KMS-11 (cell line): Measurements from ENCODE around the gene SCAP.

Experiments used
- H2AFZ ChIP-seq: fragments of 200-600 bp; sonication (generic); 2 replicates; pipeline ENCODE4 v1.6.1; 2016; ENCODE audit warnings: antibody characterized with exemption, mixed run types, low read depth
- H3K27ac ChIP-seq: fragments of 200-600 bp; sonication (generic); 2 replicates; pipeline ENCODE4 v1.6.1; 2016; ENCODE audit warnings: mild to moderate bottlenecking, mixed run types
- H3K27me3 ChIP-seq: fragments of 200-600 bp; sonication (generic); 2 replicates; pipeline ENCODE4 v1.6.1; 2017; ENCODE audit warnings: mild to moderate bottlenecking, low read depth, mixed run types, moderate library complexity; ENCODE audit not compliant: insufficient read depth
- H3K36me3 ChIP-seq: fragments of 200-600 bp; sonication (generic); 2 replicates; pipeline ENCODE4 v1.6.1; 2017; ENCODE audit warnings: mild to moderate bottlenecking, mixed run types; ENCODE audit not compliant: insufficient read depth
- H3K4me1 ChIP-seq: fragments of 200-600 bp; sonication (generic); 2 replicates; pipeline ENCODE4 v1.6.1; 2016; ENCODE audit warnings: mild to moderate bottlenecking, low read depth, mixed run types; ENCODE audit not compliant: poor library complexity, severe bottlenecking
- H3K4me2 ChIP-seq: fragments of 200-600 bp; sonication (generic); 2 replicates; pipeline ENCODE4 v1.7.0; 2016; ENCODE audit warnings: mild to moderate bottlenecking, mixed run types
- H3K4me3 ChIP-seq: fragments of 200-600 bp; sonication (generic); IDR thresholded peaks from 2 replicates; pipeline ENCODE4 v1.6.1; 2017; ENCODE audit warnings: low read depth, low read length, mixed read lengths; ENCODE audit not compliant: insufficient read depth
- H3K79me2 ChIP-seq: fragments of 200-600 bp; sonication (generic); 2 replicates; pipeline ENCODE4 v1.6.1; 2016; ENCODE audit warnings: low read depth, mixed run types; ENCODE audit not compliant: insufficient read depth
- H3K9ac ChIP-seq: fragments of 200-600 bp; sonication (generic); 2 replicates; pipeline ENCODE4 v1.6.1; 2016; ENCODE audit warnings: mild to moderate bottlenecking, mixed run types
- H4K20me1 ChIP-seq: fragments of 200-600 bp; sonication (generic); 2 replicates; pipeline ENCODE4 v1.6.1; 2016; ENCODE audit warnings: mild to moderate bottlenecking, mixed run types; ENCODE audit not compliant: insufficient read depth
- CTCF ChIP-seq: fragments of 200-600 bp; sonication (generic); conservative IDR thresholded peaks from 2 replicates; pipeline ENCODE4 v1.6.1; 2017; ENCODE audit warnings: low read depth, mild to moderate bottlenecking, antibody characterized with exemption, low read length, moderate library complexity, mixed read lengths

Gene SCAP

GRCh38 chr3:47379411-47379899 lies 96.3 kb downstream of the SCAP start:
- H3K27ac ChIP-seq, result no peak overlapping the region; the same call in 1 of the 2 replicates
- H4K20me1 ChIP-seq, result no peaks in the 10 kb centered on the region
- H3K36me3 ChIP-seq, result no peaks in the 10 kb centered on the region
- H3K4me2 ChIP-seq, result peak overlapping the region; percentile 77
- peaks cover 20% of the 10 kb centered on the region; the same call in 1 of the 2 replicates for H3K79me2 ChIP-seq
- H3K9ac ChIP-seq, result peak overlapping the region; percentile 91; the same call in 1 of the 2 replicates
- H3K4me1 ChIP-seq, result peaks cover 6% of the 10 kb centered on the region
- peak overlapping the region; percentile 11 for H3K4me3 ChIP-seq
- no peaks in the 10 kb centered on the region for H3K27me3 ChIP-seq
- H2AFZ ChIP-seq, result peak overlapping the region; percentile 73; the same call in 1 of the 2 replicates
- no peak for TF ChIP-seq CTCF

GRCh38 chr3:47378869-47379268 lies 96.9 kb downstream of the SCAP start:
- H3K4me1 ChIP-seq, result peaks cover 6% of the 10 kb centered on the region
- no peaks in the 10 kb centered on the region for H3K36me3 ChIP-seq
- H3K9ac ChIP-seq, result no peak overlapping the region
- H3K27me3 ChIP-seq, result no peaks in the 10 kb centered on the region
- H2AFZ ChIP-seq, result no peak overlapping the region
- peaks cover 18% of the 10 kb centered on the region; the same call in 1 of the 2 replicates for H3K79me2 ChIP-seq
- H3K4me3 ChIP-seq, result no peak overlapping the region
- H3K4me2 ChIP-seq, result no peak overlapping the region
- no peak overlapping the region for H3K27ac ChIP-seq
- H4K20me1 ChIP-seq, result no peaks in the 10 kb centered on the region
- no peak for TF ChIP-seq CTCF

GRCh38 chr3:47377186-47377585 lies 98.6 kb downstream of the SCAP start:
- peaks cover 8% of the 10 kb centered on the region; the same call in 1 of the 2 replicates for H3K79me2 ChIP-seq
- no peaks in the 10 kb centered on the region for H3K36me3 ChIP-seq
- no peak for TF ChIP-seq CTCF
- H3K4me3 ChIP-seq, result no peak overlapping the region
- no peak overlapping the region for H3K27ac ChIP-seq
- H4K20me1 ChIP-seq, result no peaks in the 10 kb centered on the region
- no peak overlapping the region for H3K9ac ChIP-seq
- H3K4me1 ChIP-seq, result peaks cover 6% of the 10 kb centered on the region
- no peaks in the 10 kb centered on the region for H3K27me3 ChIP-seq
- no peak overlapping the region for H2AFZ ChIP-seq
- no peak overlapping the region for H3K4me2 ChIP-seq

DNA sequence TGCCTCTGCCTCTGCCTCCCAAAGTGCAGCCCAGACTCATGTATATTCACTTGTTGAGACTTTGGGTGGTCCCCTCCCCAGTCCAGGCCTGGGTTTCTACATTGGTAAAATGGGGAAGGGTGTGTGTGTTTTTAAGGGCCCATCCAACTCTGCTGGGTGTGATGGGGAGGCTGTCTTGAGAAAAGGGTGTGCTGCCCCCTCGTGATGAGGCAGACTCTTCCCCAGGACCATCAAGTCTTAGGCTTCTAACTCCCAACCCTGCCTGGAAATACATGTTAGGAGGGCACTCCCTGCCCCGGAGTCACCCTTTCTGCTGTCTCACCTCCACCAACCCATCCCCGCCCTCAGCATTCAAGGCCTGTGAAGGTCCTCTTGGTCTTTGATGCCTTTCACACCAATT lies 99.3 kb downstream of the SCAP start:
- H2AFZ ChIP-seq, result no peak overlapping the region
- no peak for TF ChIP-seq CTCF
- no peak overlapping the region for H3K27ac ChIP-seq

More for the DNA sequence above, 99.3 kb downstream of the SCAP start:
- H3K4me2 ChIP-seq, result no peak overlapping the region
- H3K36me3 ChIP-seq, result no peaks in the 10 kb centered on the region
- 0 out of 2 replicates have a peak, but pooled peaks cover under 1% of the 10 kb centered on the region for H3K79me2 ChIP-seq
- no peak overlapping the region for H3K9ac ChIP-seq
- no peak overlapping the region for H3K4me3 ChIP-seq
- H3K27me3 ChIP-seq, result no peaks in the 10 kb centered on the region
- H3K4me1 ChIP-seq, result peaks cover 6% of the 10 kb centered on the region
- H4K20me1 ChIP-seq, result no peaks in the 10 kb centered on the region
